Right ventricle myocardium superior (tissue), 1 donor: ENCODE results near the gene MNAT1. TPM values are rescaled to one million over a fixed set of nuclear protein-coding genes. Genes with fewer than 3 reads are reported as not detected.
"Not testable (repeated sequence)": the region's sequence is repeated elsewhere in the genome, so short reads cannot be mapped to it uniquely, and the experiment has no call there.

ENCODE experiments used
- ATAC-seq: fragments of 200-7000 bp; cut with Tn5 transposase; one replicate; pipeline ENCODE4 v1.9.1; 2020; ENCODE audit warnings: mild to moderate bottlenecking; ENCODE audit not compliant: poor library complexity
- DNase-seq: peaks from one replicate; pipeline ENCODE4 v3.0.0-alpha.2; 2020
- intact Hi-C: fragments of 100-400 bp; cut with DNase I; formaldehyde crosslinking; loops from one replicate; pipeline ENCODE4 v1.11.2; 2022
- total RNA-seq: library from RNA; stranded (reverse); fragmentation: NEBNext Ultra II Directional; extraction: Animal tissue kit (Norgen Biotek cat#: 25700); gene quantifications from one replicate; pipeline ENCODE4 v1.2.1, GENCODE V29; 2021
- donor health status: DM: no; HTN: yes; CAD: no; lungs with severe emphysema.

Gene MNAT1
- total RNA-seq, 1 donor from 2014 or later = 24.3 TPM

DNA sequence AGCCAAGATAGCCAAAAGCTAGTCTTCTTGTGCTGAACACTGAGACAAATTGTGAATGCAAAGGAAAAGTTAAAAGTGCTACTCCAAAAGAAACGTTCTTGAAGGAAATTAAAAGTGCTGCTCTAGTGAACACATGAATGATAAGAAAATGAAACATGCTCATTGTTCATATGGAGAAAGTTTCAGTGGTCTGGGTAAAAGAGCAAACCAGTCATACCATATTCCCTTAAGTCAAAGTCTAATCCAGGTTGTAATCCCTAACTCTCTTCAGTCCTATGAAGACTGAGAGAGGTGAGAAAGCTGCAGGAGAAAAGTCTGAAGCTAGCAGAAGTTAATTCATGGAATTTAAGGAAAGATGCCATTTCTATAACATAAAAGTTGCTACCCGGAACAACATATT, 121.5 kb downstream of the MNAT1 start:
- intact Hi-C loops = no loop called here
- no peak for DNase-seq

DNA sequence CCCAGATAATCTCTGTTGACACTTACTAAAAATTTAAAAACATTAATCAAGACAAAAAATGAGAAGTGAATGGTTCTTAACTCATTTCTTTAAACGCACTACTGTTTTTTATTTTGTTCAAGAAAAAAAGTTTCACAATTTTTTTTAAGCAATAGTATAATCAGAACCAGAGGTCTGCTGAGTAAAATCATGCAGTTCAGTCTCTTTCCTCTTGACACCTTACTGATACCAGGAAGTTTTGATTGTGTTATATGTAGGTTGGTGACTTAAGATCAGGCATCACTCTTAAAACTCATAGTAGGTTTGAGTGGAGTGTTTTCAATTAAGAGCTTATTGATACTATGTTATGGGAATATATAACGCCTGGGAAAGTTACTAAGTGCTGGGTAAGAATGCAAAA, 125.0 kb downstream of the MNAT1 start:
- intact Hi-C loops = no loop called here
- no peak for ATAC-seq

More for the DNA sequence above, 121.5 kb downstream of the MNAT1 start:
- no peak for ATAC-seq

DNA sequence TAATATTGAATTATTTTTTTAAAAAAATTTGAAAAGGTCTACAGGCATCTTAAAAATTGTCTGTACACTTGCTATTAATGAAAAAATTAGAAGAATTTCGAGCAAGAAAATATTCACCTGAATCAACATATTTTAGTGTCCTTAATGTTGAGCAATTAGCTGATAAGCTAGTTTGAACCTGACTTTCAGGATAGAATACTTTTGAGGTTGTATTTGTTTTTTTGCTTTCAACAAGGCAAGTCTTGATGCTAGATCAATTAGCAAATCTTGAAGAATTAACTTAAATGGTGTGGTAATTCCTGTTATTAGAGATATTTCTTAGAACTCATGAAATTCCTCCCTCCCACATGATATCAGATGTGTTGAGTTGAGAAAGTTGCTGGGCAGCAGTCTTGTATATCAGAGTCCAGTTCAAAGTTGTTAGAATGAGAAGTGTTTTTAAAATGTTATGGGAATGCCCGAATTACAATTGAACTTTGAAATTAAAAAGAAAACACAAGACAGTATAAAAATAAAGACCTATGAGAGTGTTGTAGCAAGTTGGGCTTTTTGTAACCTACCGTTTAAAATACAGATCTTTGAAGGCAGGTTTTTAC, 127.1 kb downstream of the MNAT1 start:
- intact Hi-C loops = no loop called here
- peak; percentile 47 for ATAC-seq
- no peak for DNase-seq

More for the DNA sequence above, 125.0 kb downstream of the MNAT1 start:
- no peak for DNase-seq

DNA sequence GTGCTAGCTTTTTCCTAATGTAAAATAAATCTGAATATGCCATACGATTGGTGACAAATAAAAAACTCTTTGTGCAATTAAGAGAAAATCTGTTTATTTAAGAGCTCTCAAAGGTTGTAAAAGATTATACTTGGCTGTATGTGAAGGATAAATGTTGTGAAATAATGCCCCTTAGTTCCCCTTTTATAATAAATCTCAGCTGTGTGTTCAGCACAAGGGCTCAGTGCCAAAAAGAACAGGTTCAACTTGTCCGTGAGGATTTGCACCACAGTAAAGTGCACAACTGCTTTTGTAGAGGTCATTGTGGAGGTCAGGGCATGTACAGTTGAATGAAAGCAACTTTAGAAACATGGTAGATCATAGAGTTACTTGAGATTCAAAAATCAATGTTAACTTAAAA, 127.7 kb downstream of the MNAT1 start:
- peak; percentile 94 for ATAC-seq
- no peak for DNase-seq
- intact Hi-C loops = no loop called here

DNA sequence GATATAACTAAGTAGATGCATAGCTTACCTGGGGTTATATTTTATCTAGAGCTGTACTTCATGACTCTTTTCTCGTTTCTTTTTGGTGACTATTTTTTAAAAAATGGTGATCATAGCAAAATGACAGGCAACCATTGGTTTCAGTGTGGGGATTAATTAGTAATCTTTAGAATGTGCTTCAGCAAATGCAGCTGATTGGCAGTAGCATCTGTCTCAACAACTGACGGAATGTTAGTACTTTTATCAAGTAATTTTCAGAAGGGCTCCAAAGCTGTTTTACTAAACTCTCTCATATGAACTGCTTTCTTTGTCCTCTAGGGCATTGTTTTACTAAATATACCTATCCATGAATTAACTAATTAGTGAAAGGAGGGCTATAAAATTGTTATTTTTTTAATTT, 128.7 kb downstream of the MNAT1 start:
- no peak for ATAC-seq
- no peak for DNase-seq
- intact Hi-C loops = no loop called here

DNA sequence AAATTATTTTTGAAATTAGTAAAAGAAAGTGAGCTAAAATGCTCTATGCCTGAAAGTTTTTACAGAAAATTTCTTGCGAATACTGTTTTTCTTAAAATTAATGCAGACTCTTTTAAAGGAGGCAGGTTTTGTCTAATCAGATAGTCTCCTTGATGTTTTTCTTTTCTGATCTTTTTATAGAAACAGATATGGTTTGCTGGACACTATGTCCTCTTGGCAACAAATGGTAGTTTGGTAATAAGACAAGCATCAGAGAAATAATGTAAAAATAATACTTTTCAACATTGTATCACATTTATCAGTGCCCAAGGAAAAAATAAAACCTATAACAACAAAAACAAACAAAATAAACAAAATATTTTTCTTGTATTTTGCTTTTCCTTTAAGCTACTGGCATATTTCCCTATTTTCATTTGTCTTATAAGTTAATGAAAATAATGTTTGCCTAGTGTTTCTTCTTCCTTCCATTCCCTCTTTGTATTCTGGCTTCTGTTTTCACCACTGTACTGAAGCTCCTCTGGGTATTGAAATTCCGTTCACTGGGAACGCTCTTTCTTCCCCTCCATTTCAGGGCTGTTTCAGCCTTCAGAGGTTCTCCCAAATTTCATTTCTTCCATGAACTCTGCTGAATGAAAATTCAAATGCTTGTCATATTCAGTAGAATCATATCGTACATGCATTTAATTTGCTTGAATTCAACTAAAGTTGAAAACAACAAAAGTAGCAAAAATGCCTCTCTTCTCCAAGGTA, 131.0 kb downstream of the MNAT1 start:
- intact Hi-C loops = no loop called here
- no peak for ATAC-seq
- DNase-seq = no peak

DNA sequence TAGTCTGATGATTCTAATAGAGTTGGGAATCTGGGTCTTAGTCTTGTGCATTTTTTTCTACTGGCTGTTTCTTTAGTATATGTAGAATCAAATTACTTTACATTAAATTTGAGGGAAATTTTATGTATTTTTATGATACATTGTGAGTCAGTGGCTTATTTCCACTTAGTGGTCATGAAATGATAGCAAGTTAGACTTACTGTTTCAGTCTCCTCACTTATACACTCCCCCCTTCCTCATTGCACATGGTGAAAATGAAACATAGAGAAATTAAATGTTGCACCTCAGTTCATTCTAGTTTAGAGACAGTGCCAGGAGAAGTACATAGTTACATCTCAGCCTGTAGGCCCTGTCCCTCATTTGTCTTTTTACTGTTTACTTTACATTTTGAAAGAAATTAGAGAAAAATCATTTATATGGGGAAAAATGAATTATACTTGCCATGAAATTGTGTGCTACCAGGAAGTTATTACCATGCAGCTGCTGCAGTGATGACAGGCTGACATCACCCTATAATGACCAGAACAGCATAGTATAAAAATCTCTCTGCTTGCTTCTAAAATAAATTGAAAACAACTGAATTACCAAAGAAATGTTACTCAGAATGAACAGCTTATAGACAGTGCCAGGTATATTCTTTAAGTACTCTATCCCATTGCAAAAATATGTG, 133.1 kb downstream of the MNAT1 start:
- intact Hi-C loops = no loop called here
- ATAC-seq (no peak), DNase-seq (no peak)

DNA sequence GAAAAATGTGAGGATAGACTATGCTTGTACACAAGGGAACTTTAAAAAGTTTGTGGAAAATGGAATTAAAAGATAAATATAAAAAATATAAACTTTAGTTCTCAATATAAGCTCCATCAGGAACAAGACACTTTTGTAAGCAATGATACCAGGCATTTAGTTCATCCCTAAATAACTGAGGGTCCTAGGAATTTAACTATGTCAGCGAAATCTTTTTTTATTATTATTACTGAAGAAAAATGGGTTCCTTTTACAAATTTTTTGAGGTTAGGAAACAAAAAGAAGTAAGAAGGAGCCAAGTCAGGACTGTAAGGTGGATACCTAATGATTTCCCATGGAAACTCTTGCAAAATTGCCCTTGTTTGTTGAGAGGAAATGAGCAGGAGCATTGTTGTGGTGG, 143.6 kb downstream of the MNAT1 start:
- intact Hi-C loops = no loop called here
- DNase-seq (no peak), ATAC-seq (no peak)

DNA sequence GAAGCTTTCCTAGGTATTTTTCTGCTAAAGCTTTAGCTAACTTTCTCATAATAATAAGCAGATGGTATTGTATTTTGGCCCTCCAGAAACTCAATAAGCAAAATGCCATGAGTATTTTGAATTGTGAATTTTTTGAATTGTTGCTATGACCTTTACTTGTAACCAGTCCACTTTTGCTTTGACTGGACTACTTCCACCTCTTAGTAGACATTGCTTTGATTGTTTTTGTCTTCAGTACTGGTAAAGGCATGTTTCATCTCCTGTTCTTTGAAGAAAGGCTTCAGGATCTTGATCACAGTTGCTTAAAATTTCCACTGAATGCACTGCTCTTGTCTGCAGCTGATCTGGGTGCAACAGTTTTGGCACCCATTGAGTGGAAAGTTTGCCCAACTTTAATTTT, 144.0 kb downstream of the MNAT1 start:
- intact Hi-C loops = no loop called here
- ATAC-seq (no peak), DNase-seq (no peak)

DNA sequence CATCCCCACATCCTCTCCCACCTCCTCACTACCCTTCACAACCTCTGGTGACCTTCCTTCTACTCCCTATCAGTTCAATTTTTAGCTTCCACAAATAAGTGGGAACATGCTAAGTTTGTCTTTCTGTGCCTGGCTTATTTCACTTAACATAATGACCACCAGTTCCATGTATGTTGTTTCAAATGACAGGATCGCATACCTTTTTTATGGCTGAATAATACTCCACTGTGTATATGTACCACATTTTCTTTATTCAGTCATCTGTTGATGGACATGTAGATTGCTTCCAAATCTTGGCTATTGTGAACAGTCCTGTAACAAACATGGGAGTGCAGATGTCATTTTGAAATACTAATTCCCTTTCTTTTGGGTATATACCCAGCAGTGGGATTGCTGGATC, 147.7 kb downstream of the MNAT1 start:
- intact Hi-C loops = no loop called here
- ATAC-seq (no peak), DNase-seq (no peak)

DNA sequence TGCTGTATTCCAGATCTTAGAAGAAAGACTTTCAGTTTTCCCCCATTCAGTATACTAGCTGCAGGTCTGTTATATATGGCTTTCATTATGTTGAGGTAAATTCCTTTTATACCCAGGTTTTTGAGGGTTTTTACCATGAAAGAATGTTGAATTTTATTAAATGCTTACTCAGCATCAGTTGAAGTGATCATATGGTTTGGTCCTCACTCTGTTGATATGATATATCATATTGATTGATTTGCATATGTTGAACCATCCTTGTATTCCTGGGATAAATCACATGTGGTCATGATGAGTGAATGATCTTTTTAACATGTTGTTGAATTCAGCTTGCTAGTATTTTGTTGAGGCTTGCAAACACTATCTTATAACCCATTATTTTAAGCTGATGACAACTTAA, 149.6 kb downstream of the MNAT1 start:
- no peak for DNase-seq
- intact Hi-C loops = no loop called here
- no peak for ATAC-seq

DNA sequence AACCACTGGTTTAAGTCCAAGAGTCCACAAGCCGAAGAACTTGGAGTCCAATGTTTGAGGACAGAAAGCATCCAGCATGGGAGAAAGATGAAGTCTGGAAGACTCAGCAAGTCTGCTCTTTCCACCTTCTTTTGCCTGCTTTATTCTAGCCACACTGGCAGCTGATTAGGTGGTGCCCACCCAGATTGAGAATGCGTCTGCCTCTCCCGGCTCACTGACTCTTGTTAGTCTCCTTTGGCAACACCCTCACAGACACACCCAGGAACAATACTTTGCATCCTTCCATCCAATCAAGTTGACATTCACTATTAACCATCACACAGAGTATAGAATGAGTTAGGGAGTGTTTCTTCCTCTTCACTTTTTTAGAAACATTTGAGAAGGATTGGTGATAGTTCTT, 156.1 kb downstream of the MNAT1 start:
- ATAC-seq, intact Hi-C loops, DNase-seq: not testable (repeated sequence)

DNA sequence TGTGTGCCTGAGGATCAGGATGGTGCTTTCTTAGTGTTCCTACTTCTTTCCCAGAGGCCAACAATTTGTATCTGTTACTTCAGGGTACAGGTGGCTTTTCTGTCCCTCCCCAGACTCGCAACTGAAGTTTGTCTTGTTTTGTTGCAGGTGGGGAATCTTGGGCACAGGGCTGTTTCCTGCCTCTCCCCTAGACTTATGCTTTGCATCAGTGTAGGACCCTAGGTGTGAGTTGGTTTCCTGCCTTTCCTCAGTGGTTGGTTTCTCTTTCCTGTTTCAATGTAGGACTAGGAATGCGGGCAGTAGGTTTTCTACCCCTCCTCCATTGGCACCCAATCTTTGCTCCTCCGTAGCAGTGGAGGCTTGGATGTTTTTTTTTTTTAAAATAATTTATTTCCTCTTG, 159.3 kb downstream of the MNAT1 start:
- DNase-seq = no peak
- ATAC-seq = no peak

DNA sequence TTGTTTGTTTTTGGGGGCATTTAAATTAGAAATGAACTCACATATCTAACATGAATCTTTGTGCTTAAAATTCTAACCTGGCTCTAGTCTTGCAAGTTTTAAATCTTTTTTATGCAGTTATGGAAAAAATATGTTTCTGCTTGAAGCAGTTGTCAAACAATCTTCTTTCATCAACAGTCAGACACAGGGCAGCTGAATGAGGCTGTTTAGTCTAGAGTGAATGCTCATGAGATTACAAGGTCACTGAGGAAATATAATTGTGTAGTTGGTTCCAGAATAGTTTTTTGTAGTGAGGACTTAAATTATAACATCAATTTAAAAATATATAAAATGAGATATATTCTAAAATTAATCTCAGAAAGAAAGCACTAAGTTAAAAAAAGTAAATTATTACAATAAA, 169.8 kb downstream of the MNAT1 start:
- intact Hi-C loops = no loop called here
- DNase-seq = no peak

More for the DNA sequence above, 159.3 kb downstream of the MNAT1 start:
- intact Hi-C loops = no loop called here

DNA sequence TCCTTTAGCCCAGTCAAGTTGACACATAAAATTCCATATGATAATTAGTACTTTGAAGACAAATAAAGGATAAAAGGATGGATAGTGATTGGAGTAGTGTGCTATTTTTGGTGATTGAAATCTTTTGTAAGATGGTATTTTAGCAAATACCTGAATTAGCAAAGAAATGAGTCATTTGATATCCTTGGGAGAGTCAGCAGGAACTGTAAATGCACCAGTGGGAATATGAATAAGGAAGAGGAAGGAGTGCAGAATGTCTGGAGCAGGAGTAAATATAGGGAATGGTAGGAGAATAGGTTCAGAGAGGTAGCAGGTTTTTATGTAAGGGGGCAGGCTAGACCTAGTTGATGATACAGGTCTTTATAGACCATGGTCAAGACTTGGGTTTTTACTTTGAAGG, 171.4 kb downstream of the MNAT1 start:
- DNase-seq (no peak), ATAC-seq (no peak)
- intact Hi-C loops = no loop called here

More for the DNA sequence above, 169.8 kb downstream of the MNAT1 start:
- ATAC-seq = no peak

DNA sequence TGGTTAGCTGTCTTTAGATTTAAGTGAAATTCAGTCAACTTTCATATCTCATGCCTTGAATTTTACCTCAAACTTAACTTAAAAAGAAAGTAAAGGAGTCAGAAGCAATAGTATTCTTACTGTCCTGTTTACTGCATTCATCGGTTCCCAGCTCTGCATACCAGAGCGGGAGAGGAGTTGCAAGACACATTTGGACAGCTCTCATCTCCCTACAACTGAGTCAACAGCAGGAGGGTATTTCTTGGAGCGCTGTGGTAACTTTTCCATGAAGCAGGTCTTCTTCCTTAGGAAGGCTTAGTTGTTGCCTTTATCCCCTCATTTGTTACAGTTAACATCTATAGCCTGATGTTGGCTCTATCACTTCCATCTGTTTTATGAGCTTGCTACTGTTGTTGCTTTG, 181.2 kb downstream of the MNAT1 start:
- no peak for ATAC-seq
- intact Hi-C loops = no loop called here

DNA sequence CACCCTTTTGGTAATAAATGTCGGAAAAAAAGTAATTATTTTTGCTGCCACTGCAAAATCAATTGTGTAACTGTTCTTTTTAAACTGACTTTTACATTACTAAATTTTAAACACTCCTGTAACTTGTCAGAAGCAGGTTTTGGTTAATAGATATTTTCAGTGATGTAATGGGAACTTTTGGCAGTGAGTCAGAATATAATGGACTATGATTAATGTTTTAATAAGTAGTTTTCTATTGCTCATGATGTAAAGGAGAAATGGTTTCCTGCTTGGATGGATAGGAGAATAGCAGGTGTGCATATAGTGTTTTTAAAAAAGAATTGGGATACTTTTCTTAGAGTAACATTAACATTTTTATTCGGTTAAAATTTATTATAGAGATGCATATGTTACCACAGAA, 187.5 kb downstream of the MNAT1 start:
- DNase-seq (no peak), ATAC-seq (no peak)
- intact Hi-C loops = no loop called here

More for the DNA sequence above, 181.2 kb downstream of the MNAT1 start:
- DNase-seq = no peak

DNA sequence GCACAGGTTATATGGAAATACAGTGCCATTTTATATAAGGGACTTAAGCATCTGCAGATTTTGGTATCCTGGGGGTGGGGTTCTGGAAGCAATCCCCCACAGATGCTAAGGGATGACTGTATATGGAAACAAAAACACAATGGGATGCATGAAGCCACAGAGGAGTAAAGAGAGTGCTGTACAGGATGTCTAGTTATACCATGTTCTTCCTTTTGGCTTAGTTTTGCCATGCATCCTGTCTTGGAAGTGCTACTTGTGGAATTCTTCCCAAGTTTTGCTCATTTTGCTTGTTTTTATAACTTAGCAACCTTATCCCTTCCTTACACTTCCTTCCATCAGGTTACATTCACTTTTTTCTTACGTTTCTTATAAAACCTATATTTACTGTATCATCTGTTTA, 190.7 kb downstream of the MNAT1 start:
- DNase-seq = no peak
- no peak for ATAC-seq
- intact Hi-C loops = no loop called here

DNA sequence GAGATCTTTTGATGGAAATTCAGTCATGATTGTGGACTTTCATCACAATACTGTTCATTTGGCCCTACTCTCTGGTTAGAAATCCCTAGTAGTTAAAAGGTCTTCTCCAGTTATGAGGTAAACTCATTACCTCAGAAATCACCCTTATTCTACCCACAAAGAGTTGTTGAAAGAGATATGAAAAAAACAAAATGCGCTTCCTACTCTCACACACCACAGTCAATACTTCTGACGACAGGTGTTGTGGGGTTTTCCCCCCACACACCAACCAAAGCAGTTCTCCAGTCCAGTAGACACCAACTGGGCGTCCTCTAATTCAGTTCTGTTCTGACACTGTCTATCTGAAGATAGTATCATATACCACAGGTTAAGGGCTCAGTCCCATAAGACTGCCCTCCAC, 191.4 kb downstream of the MNAT1 start:
- DNase-seq (no peak), ATAC-seq (no peak)
- intact Hi-C loops = no loop called here

DNA sequence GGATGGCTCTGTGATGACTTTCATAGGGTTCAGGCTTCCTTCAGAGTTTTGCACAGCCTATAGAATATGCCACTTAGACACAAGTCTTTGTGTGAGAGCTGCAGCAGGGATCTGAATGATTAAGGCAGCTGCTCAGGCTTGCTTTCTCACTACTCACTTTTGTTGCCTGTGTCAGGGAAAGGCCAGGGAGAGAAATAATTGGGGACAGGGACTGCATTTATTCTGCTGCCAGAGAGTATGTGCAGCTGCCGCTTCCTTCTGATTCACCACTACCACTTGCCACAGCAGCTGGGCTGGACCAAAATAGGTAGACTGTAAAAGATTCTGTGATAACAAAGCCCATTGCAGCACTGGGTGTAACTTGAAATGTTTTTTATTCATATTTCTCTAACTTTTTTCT, 196.7 kb downstream of the MNAT1 start:
- DNase-seq (no peak), ATAC-seq (no peak)
- intact Hi-C loops = no loop called here
